HG02642 (cell line): Measurements from ENCODE around the gene DLK2.
"Not testable (repeated sequence)": the region's sequence is repeated elsewhere in the genome, so short reads cannot be mapped to it uniquely, and the experiment has no call there.

Source experiments
- ATAC-seq: cut with Tn5 transposase; IDR thresholded peaks from one replicate; pipeline ENCODE4 v1.9.1; 2021; ENCODE audit warnings: mild to moderate bottlenecking; ENCODE audit not compliant: unreplicated experiment, poor library complexity

The DLK2 gene

GRCh38 chr6:43432009-43432945 lies 23.1 kb downstream of the DLK2 start:
- no peak for ATAC-seq

- no peak for ATAC-seq
These were observed 26.5 kb downstream of the DLK2 start for GRCh38 chr6:43428874-43429273.

GRCh38 chr6:43428112-43428570 lies 27.2 kb downstream of the DLK2 start:
- ATAC-seq: no peak

- peak; percentile 93 for ATAC-seq
These were observed 27.8 kb downstream of the DLK2 start, which contains the start of gene ABCC10 for GRCh38 chr6:43427406-43428111. ABCC10 (plus strand) TSS chr6:43427541; CDS start chr6:43427979, 438 bp downstream.

- no peak for ATAC-seq
These were observed 28.4 kb downstream of the DLK2 start for GRCh38 chr6:43426928-43427405.

DNA sequence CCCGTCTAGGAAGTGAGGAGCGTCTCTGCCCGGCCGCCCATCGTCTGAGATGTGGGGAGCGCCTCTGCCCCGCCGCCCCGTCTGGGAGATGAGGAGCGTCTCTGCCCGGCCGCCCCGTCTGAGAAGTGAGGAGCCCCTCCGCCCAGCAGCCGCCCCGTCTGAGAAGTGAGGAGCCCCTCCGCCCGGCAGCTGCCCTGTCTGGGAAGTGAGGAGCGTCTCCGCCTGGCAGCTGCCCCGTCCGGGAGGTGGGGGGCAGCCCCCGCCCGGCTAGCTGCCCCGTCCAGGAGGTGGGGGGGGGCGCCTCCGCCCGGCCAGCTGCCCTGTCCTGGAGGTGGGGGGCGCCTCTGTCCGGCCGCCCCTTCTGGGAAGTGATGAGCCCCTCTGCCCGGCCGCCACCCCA lies 30.3 kb downstream of the DLK2 start:
- ATAC-seq: not testable (repeated sequence)

- ATAC-seq: no peak
These were observed 33.5 kb downstream of the DLK2 start for GRCh38 chr6:43421831-43422230.

GRCh38 chr6:43420012-43420709 lies 35.2 kb downstream of the DLK2 start:
- ATAC-seq: no peak

DNA sequence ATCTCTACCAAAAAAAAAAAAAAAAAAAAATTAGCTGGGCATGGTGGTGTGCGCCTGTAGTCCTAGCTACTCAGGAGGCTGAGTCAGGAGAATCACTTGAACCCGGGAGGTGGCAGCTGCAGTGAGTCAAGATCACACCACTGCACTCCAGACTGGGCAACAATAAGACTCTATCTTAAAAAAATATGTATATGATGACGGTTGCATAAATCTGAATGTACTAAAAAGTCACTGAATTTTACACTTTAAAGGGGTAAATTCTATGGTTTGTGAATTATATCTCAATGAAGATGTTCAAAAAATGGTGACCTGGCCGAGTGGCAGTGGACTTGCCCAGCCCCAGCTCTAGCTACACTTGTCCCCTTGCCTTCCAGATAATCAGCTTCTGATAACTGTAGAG lies 38.4 kb downstream of the DLK2 start:
- ATAC-seq: no peak

DNA sequence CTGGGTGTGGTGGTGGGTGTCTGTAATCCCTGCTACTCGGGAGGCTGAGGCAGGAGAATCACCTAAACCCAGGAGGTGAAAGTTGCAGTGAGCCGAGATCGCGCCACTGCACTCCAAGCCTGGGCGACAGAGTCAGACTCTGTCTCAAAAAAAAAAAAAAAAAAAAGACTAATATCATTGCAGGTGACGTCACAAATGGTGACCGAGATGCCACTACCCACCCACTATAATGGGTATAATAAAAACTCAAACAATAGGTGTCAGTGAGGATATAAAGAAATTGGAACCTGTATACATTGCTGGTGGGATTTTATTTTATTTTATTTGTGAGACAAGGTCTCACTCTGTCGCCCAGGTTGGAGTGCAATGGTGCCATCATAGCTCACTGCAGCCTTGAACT lies 40.1 kb downstream of the DLK2 start:
- not testable (repeated sequence) for ATAC-seq

DNA sequence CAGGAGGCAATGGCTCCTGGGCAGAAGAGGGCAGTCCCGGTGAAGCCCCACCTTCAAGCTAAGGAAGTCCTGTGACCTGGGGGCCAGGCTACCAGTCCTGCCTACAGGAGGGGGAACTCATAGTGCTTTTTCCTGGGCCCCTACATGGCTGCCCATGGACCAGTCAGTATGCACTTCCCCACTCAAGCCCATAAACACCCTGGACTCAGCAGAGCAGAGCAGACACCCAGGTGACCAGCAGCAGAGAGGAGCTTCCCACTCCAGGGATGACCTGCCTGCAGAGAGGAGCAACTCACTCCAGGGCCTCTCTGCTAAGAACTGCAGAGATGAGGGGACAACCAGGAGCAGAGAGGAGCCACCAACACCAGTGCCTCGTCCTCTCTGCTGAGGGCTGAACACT lies 42.3 kb downstream of the DLK2 start:
- no peak for ATAC-seq

- no peak for ATAC-seq
These were observed 42.8 kb downstream of the DLK2 start for GRCh38 chr6:43412541-43412940.

DNA sequence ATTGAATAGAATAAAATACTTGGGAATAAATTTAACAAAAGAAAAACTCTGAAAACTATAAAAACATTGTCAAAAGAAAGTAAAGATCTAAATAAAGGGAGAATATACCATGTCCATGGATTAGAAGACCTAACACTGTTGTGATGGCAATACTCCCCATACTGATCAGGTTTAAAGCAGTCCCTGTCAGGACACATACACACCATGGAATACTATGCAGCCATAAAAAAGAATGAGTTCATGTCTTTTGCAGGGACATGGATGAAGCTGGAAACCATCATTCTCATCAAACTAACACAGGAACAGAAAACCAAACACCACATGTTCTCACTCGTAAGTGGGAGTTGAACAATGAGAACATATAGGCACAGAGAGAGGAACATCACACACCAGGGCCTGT lies 44.6 kb downstream of the DLK2 start:
- not testable (repeated sequence) for ATAC-seq

DNA sequence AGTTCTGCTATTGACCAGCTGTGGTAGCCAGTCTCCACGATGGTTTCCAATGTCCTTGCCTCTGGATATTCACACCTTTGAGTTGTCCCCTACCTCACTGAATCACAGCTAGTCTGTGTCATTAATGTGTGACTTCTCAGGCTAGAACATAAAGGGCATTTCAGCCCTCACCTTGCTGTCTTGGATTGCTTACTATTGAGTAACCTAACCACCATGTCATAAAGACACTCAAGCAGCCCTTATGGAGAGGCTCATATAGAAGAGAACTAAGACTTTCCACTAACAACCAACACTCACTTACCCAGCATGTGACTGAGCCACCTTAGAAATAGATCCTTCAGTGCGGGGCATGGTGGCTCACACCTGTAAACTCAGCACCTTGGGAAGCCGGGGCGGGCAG lies 47.1 kb downstream of the DLK2 start:
- no peak for ATAC-seq

GRCh38 chr6:43407296-43407695 lies 48.1 kb downstream of the DLK2 start:
- ATAC-seq: no peak

DNA sequence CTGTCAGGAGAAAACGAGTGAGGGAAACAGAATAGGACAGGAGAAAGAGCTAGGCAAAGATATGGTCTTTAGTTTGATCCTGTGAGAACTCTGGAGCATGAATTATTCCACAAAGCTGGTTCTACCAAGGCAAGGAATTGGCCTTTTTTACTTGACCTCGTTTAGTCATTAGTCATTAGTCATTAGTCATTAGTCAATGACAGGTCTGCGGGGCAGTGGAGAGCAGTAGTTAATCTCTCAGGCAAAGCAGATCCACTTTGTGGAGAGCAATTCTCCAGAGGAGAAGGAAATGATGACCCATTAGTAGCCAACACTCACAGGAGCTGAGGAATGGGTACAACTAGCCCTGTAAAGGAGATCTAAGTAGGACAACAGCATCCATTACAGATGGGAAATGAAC lies 50.0 kb downstream of the DLK2 start:
- ATAC-seq: no peak

- ATAC-seq: no peak
These were observed 52.5 kb downstream of the DLK2 start for GRCh38 chr6:43402820-43403219.

DNA sequence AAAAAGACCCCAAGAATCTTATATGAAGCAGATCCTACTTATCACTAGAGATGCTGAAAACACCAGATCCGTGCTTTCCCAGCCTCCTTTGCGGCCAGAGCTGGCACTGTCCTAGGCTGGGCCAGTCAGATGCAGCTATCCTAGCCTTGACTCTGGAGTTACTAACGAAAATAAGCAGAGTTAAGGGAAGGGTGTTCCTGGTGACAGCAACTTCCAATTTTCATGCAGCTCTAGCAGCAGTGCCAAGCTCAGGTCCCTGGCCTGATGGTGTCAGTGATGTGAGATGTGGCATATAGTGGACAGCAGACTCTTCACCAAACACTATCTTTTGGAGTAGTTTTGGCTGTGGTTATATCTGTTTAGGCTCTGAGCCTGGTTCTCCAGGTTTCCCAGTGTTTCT lies 53.6 kb downstream of the DLK2 start:
- no peak for ATAC-seq
